ENCODE measurements around the gene PAEP. TPM values are rescaled to one million over a fixed set of nuclear protein-coding genes. Genes with fewer than 3 reads are reported as not detected.

PAEP gene
- total and polyA plus RNA-seq, 7 donors, result not detected

- H3K36me3 ChIP-seq (ENCODE audit: insufficient read depth in 1 of 2, low read depth in 1 of 2), result no peaks in the 10 kb centered on the region
- peaks cover under 1% of the 10 kb centered on the region for H3K9me3 ChIP-seq
- no peaks in the 10 kb centered on the region for H3K4me1 ChIP-seq
- ATAC-seq, result no peak
- no peak for DNase-seq
- H3K27me3 ChIP-seq (ENCODE audit: insufficient read depth in 3 of 3, low read length in 2 of 3), result peaks cover 0 to 10% (median 0%) of the 10 kb centered on the region in 3 donors
- no peak overlapping the region for H3K4me3 ChIP-seq
- WGBS, 3 donors, result 77 to 81% (median 79%) methylated on average over 16 to 17 of the region's 17 CpGs
- intact Hi-C loops (cut with DNase I), result no loop called here
- no peak overlapping the region for H3K27ac ChIP-seq
- TF ChIP-seq, protein P1, sequence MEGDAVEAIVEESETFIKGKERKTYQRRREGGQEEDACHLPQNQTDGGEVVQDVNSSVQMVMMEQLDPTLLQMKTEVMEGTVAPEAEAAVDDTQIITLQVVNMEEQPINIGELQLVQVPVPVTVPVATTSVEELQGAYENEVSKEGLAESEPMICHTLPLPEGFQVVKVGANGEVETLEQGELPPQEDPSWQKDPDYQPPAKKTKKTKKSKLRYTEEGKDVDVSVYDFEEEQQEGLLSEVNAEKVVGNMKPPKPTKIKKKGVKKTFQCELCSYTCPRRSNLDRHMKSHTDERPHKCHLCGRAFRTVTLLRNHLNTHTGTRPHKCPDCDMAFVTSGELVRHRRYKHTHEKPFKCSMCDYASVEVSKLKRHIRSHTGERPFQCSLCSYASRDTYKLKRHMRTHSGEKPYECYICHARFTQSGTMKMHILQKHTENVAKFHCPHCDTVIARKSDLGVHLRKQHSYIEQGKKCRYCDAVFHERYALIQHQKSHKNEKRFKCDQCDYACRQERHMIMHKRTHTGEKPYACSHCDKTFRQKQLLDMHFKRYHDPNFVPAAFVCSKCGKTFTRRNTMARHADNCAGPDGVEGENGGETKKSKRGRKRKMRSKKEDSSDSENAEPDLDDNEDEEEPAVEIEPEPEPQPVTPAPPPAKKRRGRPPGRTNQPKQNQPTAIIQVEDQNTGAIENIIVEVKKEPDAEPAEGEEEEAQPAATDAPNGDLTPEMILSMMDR (IDR thresholded peaks at IDR 0.05), result no peak
Observed at GRCh38 chr9:135514342-135515082, 47.0 kb upstream of the PAEP start.

DNA sequence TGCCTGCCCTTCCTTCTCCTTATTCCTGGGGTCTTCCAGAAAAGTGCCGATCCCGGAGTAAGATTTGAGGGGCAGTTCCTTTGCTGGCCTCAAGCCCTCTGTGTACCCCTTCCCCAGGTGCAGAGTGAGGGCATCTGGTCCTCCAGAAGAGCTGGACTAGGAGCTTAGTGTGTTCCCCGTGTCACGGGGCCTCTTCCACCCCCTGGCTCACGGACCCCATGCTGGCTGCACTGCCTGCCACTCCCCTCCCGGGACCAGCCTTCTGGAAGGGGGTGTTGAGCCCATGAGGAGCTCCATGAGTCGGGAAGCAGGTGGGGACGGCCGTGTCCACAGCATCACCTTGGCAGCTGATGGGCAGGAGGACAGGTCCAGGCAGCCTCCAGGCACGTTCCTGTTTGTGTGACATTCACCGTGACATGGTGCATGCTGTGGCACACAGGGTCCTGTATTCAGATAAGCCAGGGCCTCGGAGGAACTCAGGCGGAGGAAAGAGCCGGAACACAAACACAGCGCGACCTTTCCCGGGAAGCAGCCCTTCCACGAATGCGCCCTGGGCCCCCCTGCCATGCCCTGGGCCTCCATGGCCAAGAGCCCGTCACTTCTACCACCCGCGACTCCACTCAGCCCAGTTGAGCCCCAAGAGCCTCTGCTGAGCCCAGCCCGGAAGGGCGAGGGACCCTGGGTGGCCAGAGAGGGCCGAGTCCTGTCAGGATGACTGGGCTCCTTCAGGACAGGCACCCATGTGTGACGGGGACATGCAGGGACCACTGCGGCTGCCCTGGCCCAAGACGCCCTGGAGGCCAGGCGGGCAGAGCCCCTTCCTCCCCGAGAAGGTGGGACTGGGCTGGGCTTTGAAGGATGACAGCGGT lies 46.2 kb upstream of the PAEP start:
- peak in 1 of 4 donors; percentile 37 for ATAC-seq
- Histone ChIP-seq H3K36me3 (ENCODE audit: insufficient read depth in 1 of 2, low read depth in 1 of 2) (no peaks in the 10 kb centered on the region), H3K4me1 (no peaks in the 10 kb centered on the region), H3K9me3 (no peaks in the 10 kb centered on the region), H3K27me3 (ENCODE audit: insufficient read depth in 3 of 3, low read length in 2 of 3) (peaks cover 0 to 10% (median 0%) of the 10 kb centered on the region in 3 donors), H3K27ac (no peak overlapping the region), H3K4me3 (no peak overlapping the region)
- intact Hi-C loops (cut with DNase I), result no loop called here
- 77 to 83% (median 81%) methylated on average over 30 to 31 of the region's 31 CpGs for WGBS, 3 donors
- no peak for DNase-seq
- TF ChIP-seq, protein P1 (IDR thresholded peaks at IDR 0.05), result no peak

GRCh38 chr9:135516132-135516860 lies 45.3 kb upstream of the PAEP start:
- peaks cover 0 to 10% (median 0%) of the 10 kb centered on the region in 3 donors for H3K27me3 ChIP-seq (ENCODE audit: insufficient read depth in 3 of 3, low read length in 2 of 3)
- no peak overlapping the region for H3K27ac ChIP-seq
- H3K36me3 ChIP-seq (ENCODE audit: insufficient read depth in 1 of 2, low read depth in 1 of 2), result no peaks in the 10 kb centered on the region
- ATAC-seq, result no peak
- no peak for DNase-seq
- WGBS, 3 donors, result 61 to 68% (median 66%) methylated on average over 25 of the region's 25 CpGs
- TF ChIP-seq, protein P1 (IDR thresholded peaks at IDR 0.05), result no peak
- H3K4me1 ChIP-seq, result no peaks in the 10 kb centered on the region
- intact Hi-C loops (cut with DNase I), result no loop called here
- H3K4me3 ChIP-seq, result no peak overlapping the region
- H3K9me3 ChIP-seq, result no peaks in the 10 kb centered on the region

DNA sequence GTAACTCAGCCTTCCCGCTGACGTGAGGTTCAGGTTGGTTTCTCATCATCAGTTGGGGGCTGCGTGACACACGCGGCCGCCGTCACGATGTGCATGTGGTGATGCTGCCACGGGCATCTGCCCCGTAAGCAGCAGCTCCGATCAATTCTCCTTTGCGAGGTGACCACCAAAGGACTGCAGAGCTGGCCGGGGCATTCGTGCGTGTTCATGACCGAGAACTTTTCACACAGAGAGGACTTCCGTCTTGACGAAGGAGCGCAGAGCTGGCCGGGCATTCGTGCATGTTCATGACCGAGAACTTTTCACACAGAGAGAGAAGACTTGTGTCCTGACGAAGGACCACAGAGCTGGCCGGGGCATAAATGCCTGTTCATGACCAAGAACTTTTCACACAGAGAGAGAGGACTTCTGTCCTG lies 44.1 kb upstream of the PAEP start:
- no peak for DNase-seq
- H3K9me3 ChIP-seq, result no peaks in the 10 kb centered on the region
- intact Hi-C loops (cut with DNase I), result no loop called here
- no peak overlapping the region for H3K4me3 ChIP-seq
- no peaks in the 10 kb centered on the region for H3K36me3 ChIP-seq (ENCODE audit: insufficient read depth in 1 of 2, low read depth in 1 of 2)
- no peaks in the 10 kb centered on the region for H3K4me1 ChIP-seq
- TF ChIP-seq, protein P1 (IDR thresholded peaks at IDR 0.05), result no peak
- ATAC-seq, result no peak
- WGBS, 3 donors, result 87 to 90% (median 89%) methylated on average over 24 of the region's 24 CpGs
- no peak overlapping the region for H3K27ac ChIP-seq
- H3K27me3 ChIP-seq (ENCODE audit: insufficient read depth in 3 of 3, low read length in 2 of 3), result peaks cover 0 to 14% (median 4%) of the 10 kb centered on the region in 3 donors

Data from psoas muscle (tissue), 8 donors.